Breast epithelium (tissue), 4 donors: Measurements from ENCODE around the gene IL26. TPM values are rescaled to one million over a fixed set of nuclear protein-coding genes. Genes with fewer than 3 reads are reported as not detected.

Experiments
- DNase-seq, 2 donors: peaks; one replicate each; pipeline ENCODE4 v3.0.0-alpha.2; 2019; ENCODE audit warnings: low spot score in 2 of 2
- H3K27ac ChIP-seq, 2 donors: fragments of 200-600 bp; sonication (generic) in 1 of 2; one replicate each; pipeline ENCODE4 v1.5.1; 2016 to 2019; ENCODE audit warnings: mild to moderate bottlenecking in 1 of 2
- H3K27me3 ChIP-seq, 2 donors: fragments of 200-600 bp; sonication (generic) in 1 of 2; one replicate each; pipeline versions ENCODE4 v1.5.1 to v1.6.0; 2017 to 2019; ENCODE audit warnings: control low read depth in 1 of 2, mild to moderate bottlenecking in 1 of 2
- H3K36me3 ChIP-seq: fragments of 200-600 bp; one replicate; pipeline ENCODE4 v1.5.1; 2019
- H3K4me1 ChIP-seq, 2 donors: fragments of 200-600 bp; sonication (generic); one replicate each; pipeline ENCODE4 v1.5.1; 2016 to 2019; ENCODE audit warnings: control low read depth in 1 of 2
- H3K4me3 ChIP-seq, 3 donors: fragments of 200-600 bp; sonication (generic); 1 replicate in 2 of 3; 2 replicates in 1 of 3; pipeline ENCODE4 v1.5.1; 2016 to 2019; ENCODE audit warnings: mild to moderate bottlenecking in 3 of 3, moderate library complexity in 2 of 3
- H3K9me3 ChIP-seq, 2 donors: fragments of 200-600 bp; sonication (generic) in 1 of 2; one replicate each; pipeline ENCODE4 v1.5.1; 2016 to 2019; ENCODE audit warnings: control low read depth in 1 of 2
- CTCF ChIP-seq, 3 donors: fragments of 450-650 bp; IDR thresholded peaks; one replicate each; pipeline ENCODE4 v1.5.1; 2016 to 2017; ENCODE audit warnings: antibody characterized with exemption in 3 of 3, mild to moderate bottlenecking in 3 of 3, moderate library complexity in 3 of 3
- POLR2A ChIP-seq: fragments of 450-650 bp; IDR thresholded peaks from one replicate; pipeline ENCODE4 v1.6.1; 2016; ENCODE audit warnings: antibody characterized with exemption, mild to moderate bottlenecking, moderate library complexity
- POLR2AphosphoS5 ChIP-seq, 3 donors: sonication (generic); formaldehyde crosslinking; IDR thresholded peaks; one replicate each; pipeline ENCODE4 v1.6.1; 2017; ENCODE audit warnings: antibody characterized with exemption in 3 of 3
- intact Hi-C: fragments of 100-400 bp; cut with DNase I; formaldehyde crosslinking; loops from one replicate; pipeline ENCODE4 v1.15.1; 2023; ENCODE audit warnings: low total_unique reads
- total RNA-seq, 3 donors: library from RNA; depleted of rRNA; stranded (reverse); fragments of >200 nt; gene quantifications; one replicate each; pipeline ENCODE4 v1.1.0, GENCODE V29; 2016

The IL26 gene
- total RNA-seq, 3 donors from 2014 or later, result not detected

- TF ChIP-seq POLR2AphosphoS5 (IDR thresholded peaks at IDR 0.05) (no peak), CTCF (IDR thresholded peaks at IDR 0.05) (no peak), POLR2A (no peak)
- DNase-seq, result no peak
- no peaks in the 10 kb centered on the region for H3K4me1 ChIP-seq
- H3K4me3 ChIP-seq, result no peak overlapping the region
- intact Hi-C loops, result no loop called here
- H3K27me3 ChIP-seq, result no peaks in the 10 kb centered on the region
- no peaks in the 10 kb centered on the region for H3K36me3 ChIP-seq
- H3K27ac ChIP-seq, result no peak overlapping the region
- H3K9me3 ChIP-seq, result no peaks in the 10 kb centered on the region
Observed at GRCh38 chr12:68198507-68199086, 27.0 kb downstream of the IL26 start.

- no peak overlapping the region for H3K4me3 ChIP-seq
- DNase-seq, result no peak
- no peak overlapping the region for H3K27ac ChIP-seq
- TF ChIP-seq POLR2A, result no peak
- TF ChIP-seq CTCF (IDR thresholded peaks at IDR 0.05), result no peak
- no peak for TF ChIP-seq POLR2AphosphoS5 (IDR thresholded peaks at IDR 0.05)
- H3K4me1 ChIP-seq, result no peaks in the 10 kb centered on the region
- H3K9me3 ChIP-seq, result no peaks in the 10 kb centered on the region
- no peaks in the 10 kb centered on the region for H3K27me3 ChIP-seq
- intact Hi-C loops, result no loop called here
- H3K36me3 ChIP-seq, result no peaks in the 10 kb centered on the region
Observed at GRCh38 chr12:68190301-68190700, 35.3 kb downstream of the IL26 start.

- Histone ChIP-seq H3K4me1 (no peaks in the 10 kb centered on the region), H3K27me3 (no peaks in the 10 kb centered on the region), H3K9me3 (no peaks in the 10 kb centered on the region), H3K36me3 (no peaks in the 10 kb centered on the region), H3K4me3 (no peak overlapping the region), H3K27ac (no peak overlapping the region)
- no peak for DNase-seq
- intact Hi-C loops, result no loop called here
- no peak for TF ChIP-seq POLR2A
Observed at GRCh38 chr12:68189821-68190242, 35.8 kb downstream of the IL26 start.

GRCh38 chr12:68185598-68185997, 40.0 kb downstream of the IL26 start:
- no peak for DNase-seq
- H3K9me3 ChIP-seq, result no peaks in the 10 kb centered on the region
- H3K27ac ChIP-seq, result no peak overlapping the region
- no peak overlapping the region for H3K4me3 ChIP-seq
- H3K36me3 ChIP-seq, result no peaks in the 10 kb centered on the region
- no peaks in the 10 kb centered on the region for H3K27me3 ChIP-seq
- intact Hi-C loops, result no loop called here
- no peaks in the 10 kb centered on the region for H3K4me1 ChIP-seq
- TF ChIP-seq CTCF (IDR thresholded peaks at IDR 0.05), result no peak
- no peak for TF ChIP-seq POLR2AphosphoS5 (IDR thresholded peaks at IDR 0.05)
- no peak for TF ChIP-seq POLR2A

- Histone ChIP-seq H3K27ac (no peak overlapping the region), H3K4me1 (no peaks in the 10 kb centered on the region), H3K27me3 (no peaks in the 10 kb centered on the region), H3K36me3 (no peaks in the 10 kb centered on the region), H3K4me3 (no peak overlapping the region), H3K9me3 (no peaks in the 10 kb centered on the region)
- intact Hi-C loops, result no loop called here
- DNase-seq, result no peak
- TF ChIP-seq POLR2A (no peak), CTCF (IDR thresholded peaks at IDR 0.05) (no peak)
Observed at GRCh38 chr12:68180792-68181744, 44.5 kb downstream of the IL26 start.
